G401.6 (cell line): ENCODE measurements around the gene TMCC1.
"Not testable (repeated sequence)": the region's sequence is repeated elsewhere in the genome, so short reads cannot be mapped to it uniquely, and the experiment has no call there.

Experiments
- FAIRE-seq: peaks from 2 replicates; lab custom pipeline; 2012; peaks lifted over from hg19 to GRCh38; lab: Jason Lieb, UNC

The TMCC1 gene

DNA sequence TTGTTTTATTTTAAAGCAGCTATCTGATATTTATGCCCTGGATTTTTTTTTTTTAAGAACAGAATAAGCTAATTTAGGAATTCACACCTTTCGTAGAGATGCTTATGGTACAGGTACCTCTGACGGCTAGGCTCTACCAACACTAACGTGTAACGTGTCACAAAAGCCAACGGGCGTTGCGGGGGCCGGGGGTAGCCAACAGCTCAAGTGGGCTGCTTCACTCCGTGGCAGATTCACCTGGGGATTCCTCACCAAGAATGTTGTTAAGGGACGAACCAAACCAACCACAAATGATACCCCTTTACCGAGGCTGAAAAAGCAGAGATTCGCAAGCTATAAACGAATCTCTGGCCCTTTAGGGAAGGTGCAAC lies 1.0 kb downstream of the TMCC1 start:
- FAIRE-seq = no peak

DNA sequence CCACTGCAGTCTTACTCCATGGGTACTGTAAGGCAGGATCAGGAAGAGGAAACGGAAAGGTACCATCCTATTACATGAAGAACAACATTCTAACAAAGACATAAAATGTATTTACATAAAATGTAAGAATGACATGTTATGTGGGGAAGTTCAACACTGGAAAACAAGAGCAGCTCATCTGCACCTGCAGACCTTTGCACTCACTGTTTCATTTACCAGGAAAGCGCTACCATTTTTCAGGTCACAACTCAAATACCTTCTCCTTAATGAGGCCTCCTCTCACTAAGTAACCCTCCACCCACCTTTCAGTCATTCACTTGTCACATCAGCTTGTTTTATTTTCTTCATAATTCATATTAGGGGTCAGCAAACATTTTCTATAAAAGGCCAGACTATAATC lies 2.6 kb downstream of the TMCC1 start:
- no peak for FAIRE-seq

- FAIRE-seq = no peak
Measured at GRCh38 chr3:129890125-129890524, 3.4 kb downstream of the TMCC1 start.

DNA sequence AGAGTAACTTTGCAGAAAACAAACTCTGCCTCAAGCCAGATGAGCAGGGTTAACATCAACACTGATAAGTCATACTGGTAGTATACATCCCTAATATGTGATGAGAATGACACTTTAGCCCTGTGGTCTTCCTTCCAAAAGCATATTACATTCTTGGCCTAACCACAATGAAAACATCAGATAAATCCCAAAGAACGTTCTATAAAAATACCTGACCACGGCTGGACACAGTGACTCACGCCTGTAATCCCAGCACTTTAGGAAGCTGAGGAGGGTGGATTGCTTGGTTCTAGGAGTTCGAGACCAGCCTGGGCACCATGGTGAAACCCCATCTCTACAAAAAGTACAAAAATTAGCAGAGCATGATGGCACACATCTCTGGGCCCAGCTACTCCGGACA lies 4.7 kb downstream of the TMCC1 start:
- no peak for FAIRE-seq

GRCh38 chr3:129881261-129881660 lies 12.2 kb downstream of the TMCC1 start:
- FAIRE-seq = no peak

DNA sequence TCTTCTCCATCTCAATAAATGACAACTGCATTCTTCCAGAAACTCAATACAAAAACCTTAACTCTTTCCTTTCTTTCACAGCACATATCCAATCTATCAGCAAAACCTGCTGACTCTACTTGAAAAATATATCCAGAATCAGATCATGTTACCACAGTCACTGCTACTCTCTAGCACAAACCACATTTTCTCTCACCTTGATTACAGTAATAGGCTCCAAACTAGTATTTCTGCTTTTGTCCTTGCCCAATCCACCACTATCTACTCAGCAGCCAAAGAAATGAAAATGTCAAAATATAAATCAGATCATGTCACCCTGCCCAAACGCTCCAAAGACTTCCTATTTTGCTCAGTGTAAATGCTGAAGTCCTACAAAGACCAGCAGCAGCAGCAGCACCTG lies 15.2 kb downstream of the TMCC1 start:
- no peak for FAIRE-seq

DNA sequence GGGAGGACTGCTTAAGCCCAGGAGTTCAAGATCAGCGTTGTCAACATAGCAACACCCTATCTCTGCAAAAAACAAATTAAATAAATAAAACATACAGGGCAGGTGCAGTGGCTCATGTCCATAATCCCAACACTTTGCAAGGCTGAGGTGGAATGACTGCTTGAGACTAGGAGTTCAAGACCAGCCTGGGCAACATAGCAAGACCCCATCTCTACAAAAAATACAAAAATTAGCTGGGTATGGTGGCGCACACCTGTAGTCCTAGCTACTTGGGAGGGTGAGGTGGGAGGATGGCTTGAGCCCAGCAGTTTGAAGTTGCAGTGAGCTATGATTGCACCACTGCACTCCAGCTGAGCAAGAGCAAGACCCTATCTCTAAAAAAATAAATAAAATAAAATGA lies 19.0 kb downstream of the TMCC1 start:
- FAIRE-seq = not testable (repeated sequence)

DNA sequence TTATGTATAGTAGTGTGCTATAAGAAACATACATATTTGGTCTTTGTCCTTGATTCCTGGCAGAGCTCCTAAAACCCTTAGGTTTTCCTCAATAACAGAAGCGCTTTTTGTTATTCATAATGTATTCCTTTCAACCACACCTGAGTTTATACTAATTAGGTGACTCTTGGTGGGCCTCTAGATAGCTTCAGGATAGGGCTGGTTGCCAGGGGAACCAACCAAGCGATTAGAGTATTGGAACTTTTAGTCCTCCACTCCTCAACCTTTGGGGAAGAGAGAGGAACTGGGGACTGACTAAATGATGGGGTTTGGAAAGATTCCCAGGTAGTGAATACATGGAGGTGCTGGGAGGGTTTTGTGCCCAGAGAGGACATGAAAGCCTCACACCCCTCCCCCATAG lies 24.6 kb downstream of the TMCC1 start:
- no peak for FAIRE-seq

DNA sequence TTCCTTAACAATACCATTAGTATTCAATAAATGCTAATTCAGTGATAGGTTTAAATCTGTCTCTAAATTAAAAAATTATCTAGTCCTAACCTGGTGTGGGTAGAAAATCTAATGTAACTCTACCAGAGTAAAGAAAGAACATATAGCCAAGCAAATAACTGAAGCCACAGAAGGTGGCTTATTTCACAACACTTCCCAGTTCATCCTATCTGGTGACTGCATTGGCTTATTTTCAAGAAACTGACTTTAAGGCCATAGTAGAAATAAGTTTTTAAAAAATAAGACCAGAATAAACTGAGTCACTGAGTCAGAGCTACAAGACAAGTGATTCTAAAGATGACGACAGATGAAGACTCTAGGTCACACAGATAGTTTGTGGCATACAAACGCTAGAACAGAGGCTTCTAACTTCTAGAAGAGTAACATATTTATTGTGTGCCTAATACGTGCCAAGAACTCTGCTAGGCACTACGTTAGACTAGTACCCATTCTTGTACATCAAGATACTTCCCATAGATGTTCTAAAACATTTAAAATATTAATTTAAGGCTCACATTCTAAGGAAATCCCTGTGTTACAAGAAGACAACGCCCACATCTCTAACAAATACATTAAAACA lies 25.9 kb downstream of the TMCC1 start:
- no peak for FAIRE-seq

DNA sequence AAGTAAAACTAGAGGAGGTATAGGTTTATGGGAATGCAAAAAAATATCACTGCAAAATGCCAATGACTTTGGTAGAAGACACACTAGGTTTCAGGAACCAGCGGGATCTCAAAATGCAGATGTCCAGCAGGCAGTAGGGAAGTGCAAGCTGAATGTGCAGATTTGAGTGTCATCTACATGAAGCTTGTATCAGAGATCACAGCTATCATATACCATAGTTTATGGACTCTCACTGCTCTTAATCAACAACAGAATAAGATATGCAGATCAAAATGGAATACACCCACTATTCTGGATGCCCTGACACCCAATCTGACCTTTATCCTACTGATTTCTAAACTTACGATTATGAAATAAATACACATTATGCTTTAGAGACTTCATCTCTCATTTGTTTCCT lies 27.7 kb downstream of the TMCC1 start:
- FAIRE-seq = no peak

DNA sequence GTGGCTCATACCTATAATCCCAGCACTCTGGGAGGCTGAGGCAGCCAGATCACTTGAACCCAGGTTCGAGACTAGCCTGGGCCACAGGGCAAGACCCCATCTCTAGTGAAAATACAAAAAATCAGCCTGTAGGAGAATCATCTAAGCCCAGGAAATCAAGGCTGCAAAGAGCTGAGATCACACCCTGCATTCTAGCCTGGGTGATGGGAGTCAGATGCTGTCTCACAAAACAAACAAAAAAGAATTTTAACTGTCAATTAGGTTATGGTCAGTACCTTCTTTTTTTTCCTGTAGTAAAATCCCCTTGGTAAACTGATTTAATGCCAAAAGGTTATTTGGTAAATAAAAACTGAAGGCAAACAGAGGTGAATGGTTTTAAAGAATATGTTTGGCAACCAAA lies 29.0 kb downstream of the TMCC1 start:
- no peak for FAIRE-seq

- FAIRE-seq = no peak
Measured at GRCh38 chr3:129859272-129859671, 34.2 kb downstream of the TMCC1 start.

DNA sequence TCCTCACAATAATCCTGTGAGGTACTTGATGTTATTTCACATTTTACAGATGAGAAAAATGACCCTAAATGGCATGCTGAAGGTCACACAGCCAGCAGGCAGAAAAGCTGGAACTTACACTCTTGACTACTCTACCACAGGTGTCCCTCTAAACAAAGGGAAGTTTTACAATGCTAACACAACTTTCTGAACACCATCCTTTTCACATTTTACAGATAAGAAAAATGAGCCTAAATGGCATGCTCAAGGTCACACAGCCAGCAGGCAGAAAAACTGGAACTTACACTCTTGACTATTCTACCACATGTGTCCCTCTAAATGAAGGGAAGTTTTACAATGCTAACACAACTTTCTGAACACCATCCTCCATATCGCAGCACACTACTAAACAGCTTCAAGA lies 35.6 kb downstream of the TMCC1 start:
- no peak for FAIRE-seq

GRCh38 chr3:129856790-129857189 lies 36.7 kb downstream of the TMCC1 start:
- not testable (repeated sequence) for FAIRE-seq

DNA sequence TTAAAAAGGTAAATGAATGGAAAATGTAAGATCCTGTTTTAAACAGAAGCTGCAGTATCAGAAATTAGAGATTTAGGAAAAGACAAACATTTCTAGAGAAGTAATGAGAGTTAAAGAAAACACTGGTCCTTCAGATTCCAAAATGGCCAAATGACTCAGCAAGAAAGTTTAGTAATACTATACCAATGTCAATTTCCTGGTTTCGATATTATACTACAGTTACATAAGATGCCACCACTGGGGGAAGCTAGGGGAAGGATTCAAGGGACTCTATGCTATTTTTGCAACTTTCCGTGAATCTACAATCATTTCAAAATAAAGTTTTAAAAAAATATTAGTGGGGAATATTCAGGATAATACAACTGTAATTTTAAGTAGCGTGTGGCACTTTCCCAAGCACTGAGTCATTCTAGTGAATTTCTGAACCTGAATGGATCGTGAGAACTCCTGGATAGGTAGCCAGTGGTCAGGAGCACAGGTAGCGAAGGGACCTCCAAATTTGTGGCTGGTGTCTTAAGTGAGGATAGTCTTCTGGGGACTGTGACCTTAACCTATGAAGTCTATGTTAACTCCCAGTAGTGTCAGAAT lies 37.6 kb downstream of the TMCC1 start:
- no peak for FAIRE-seq

GRCh38 chr3:129855170-129855831 lies 38.2 kb downstream of the TMCC1 start:
- FAIRE-seq = no peak

- no peak for FAIRE-seq
Measured at GRCh38 chr3:129854460-129854859, 39.1 kb downstream of the TMCC1 start.

GRCh38 chr3:129845956-129846355 lies 47.6 kb downstream of the TMCC1 start:
- no peak for FAIRE-seq

DNA sequence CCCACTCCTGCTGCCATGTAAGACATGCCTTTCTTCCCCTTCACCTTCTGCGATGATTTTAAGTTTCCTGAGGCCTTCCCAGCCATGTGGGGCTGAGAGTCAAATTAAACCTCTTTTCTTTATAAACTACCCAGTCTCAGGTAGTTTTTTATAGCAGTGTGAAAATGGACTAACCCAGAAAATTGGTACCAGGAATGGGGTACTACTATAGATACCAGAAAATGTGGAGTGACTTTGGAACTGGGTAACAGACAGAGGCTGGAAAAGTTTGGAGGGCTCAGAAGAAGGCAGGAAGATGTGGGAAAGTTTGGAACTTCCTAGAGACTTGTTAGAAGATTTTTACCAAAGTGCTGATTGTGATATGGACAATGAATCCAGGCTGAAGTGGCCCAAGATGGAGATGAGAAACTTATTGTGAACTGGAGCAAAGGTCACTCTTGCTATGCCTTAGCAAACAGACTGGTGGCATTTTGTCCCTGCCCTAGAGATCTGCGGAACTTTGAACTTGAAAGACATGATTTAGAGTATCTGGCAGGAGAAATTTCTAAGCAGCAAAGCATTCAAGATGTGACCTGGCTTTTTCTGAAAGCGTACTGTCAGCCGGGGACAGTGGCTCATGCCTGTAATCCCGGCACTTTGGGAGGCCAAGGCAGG lies 52.7 kb downstream of the TMCC1 start:
- FAIRE-seq = no peak

GRCh38 chr3:129838086-129838485 lies 55.4 kb downstream of the TMCC1 start:
- FAIRE-seq = no peak

GRCh38 chr3:129837065-129837642 lies 56.4 kb downstream of the TMCC1 start:
- no peak for FAIRE-seq

- FAIRE-seq = no peak
Measured at GRCh38 chr3:129836381-129837064, 57.0 kb downstream of the TMCC1 start.

DNA sequence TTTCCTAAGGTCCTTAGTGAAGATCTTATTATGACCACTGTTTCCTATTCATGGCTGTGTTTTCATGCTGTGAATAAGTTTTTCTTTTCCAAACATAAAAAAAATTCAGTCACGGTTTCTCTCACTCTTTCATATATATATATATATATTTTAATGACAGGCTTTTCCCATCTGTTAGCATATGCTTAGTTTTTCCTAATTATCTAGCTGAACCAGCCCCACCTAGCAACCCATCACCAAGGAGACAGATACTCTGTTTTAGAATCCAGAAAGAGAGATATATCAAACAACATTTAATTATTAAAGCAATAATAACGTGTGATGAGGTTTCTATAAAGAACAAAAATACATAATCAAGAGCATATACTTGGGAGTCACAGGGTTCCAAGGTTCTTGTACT lies 58.3 kb downstream of the TMCC1 start:
- no peak for FAIRE-seq
